ENCODE measurements around the gene MACC1.

Gene MACC1

DNA sequence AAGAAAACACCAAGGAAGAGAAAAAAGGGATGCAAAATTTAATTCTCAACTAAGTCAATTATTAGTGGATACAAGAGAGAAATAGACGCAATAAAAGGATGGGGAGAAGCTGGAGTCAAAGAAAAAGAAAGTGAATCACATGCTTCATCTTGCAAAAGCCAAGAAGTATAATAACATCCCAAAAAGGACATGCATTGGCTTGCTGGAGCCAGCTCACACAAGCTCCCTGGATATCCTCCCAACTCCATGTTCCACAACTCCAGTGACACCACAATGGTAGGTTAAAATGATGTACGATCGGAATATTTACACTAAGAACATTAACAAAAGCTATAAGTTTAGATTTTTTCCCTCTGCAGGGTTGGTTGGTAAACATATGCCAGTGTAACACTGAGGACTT is 72.4 kb downstream of the MACC1 start:
- TF ChIP-seq YY1 (IDR thresholded peaks at IDR 0.05; ENCODE audit: insufficient read depth, insufficient read length) (no peak), SUZ12 (IDR thresholded peaks at IDR 0.05; ENCODE audit: extremely low read depth, insufficient read depth, insufficient read length) (no peak), ZNF274 (IDR thresholded peaks at IDR 0.05; ENCODE audit: low read depth, low read length) (no peak)
- no peak overlapping the region for H3K9ac ChIP-seq (ENCODE audit: insufficient read length, low read depth)
- no peaks in the 10 kb centered on the region for H3K4me1 ChIP-seq (ENCODE audit: insufficient read depth, insufficient read length)
- no peaks in the 10 kb centered on the region for H3K27me3 ChIP-seq (ENCODE audit: insufficient read depth, insufficient read length)
- no peaks in the 10 kb centered on the region for H3K9me3 ChIP-seq (ENCODE audit: insufficient read depth, low read length)
- no peak overlapping the region for H3K4me3 ChIP-seq (ENCODE audit: insufficient read length, low read depth)
- H3K36me3 ChIP-seq (ENCODE audit: insufficient read depth, insufficient read length, low read length): no peaks in the 10 kb centered on the region
- no peak for DNase-seq (ENCODE audit: low read depth, low spot score)

GRCh38 chr7:20141666-20142065 is 75.5 kb downstream of the MACC1 start:
- DNase-seq (ENCODE audit: low read depth, low spot score): no peak
- TF ChIP-seq YY1 (IDR thresholded peaks at IDR 0.05; ENCODE audit: insufficient read depth, insufficient read length) (no peak), SUZ12 (IDR thresholded peaks at IDR 0.05; ENCODE audit: extremely low read depth, insufficient read depth, insufficient read length) (no peak), ZNF274 (IDR thresholded peaks at IDR 0.05; ENCODE audit: low read depth, low read length) (no peak)

DNA sequence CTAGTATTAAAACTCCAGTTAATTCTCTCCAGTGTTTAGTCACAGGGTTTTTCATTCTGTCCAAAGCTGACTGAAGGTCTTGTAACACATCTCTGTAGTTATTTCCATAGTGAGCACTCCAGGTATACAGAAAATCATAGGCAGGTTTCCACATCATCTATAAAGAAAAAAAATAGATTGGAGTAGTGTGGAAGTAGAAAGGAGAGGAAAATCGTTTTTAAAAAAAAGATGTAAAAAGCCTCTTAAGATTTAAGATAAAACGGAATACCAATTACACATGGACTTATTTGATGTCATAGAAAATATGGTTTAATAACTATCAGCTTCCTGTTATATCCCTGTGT is 76.2 kb downstream of the MACC1 start:
- H3K9me3 ChIP-seq (ENCODE audit: insufficient read depth, low read length): no peaks in the 10 kb centered on the region
- H3K4me1 ChIP-seq (ENCODE audit: insufficient read depth, insufficient read length): no peaks in the 10 kb centered on the region
- H3K9ac ChIP-seq (ENCODE audit: insufficient read length, low read depth): no peak overlapping the region
- no peaks in the 10 kb centered on the region for H3K36me3 ChIP-seq (ENCODE audit: insufficient read depth, insufficient read length, low read length)
- no peak for TF ChIP-seq YY1 (IDR thresholded peaks at IDR 0.05; ENCODE audit: insufficient read depth, insufficient read length)
- TF ChIP-seq SUZ12 (IDR thresholded peaks at IDR 0.05; ENCODE audit: extremely low read depth, insufficient read depth, insufficient read length): no peak
- TF ChIP-seq ZNF274 (IDR thresholded peaks at IDR 0.05; ENCODE audit: low read depth, low read length): no peak
- no peak overlapping the region for H3K4me3 ChIP-seq (ENCODE audit: insufficient read length, low read depth)
- no peaks in the 10 kb centered on the region for H3K27me3 ChIP-seq (ENCODE audit: insufficient read depth, insufficient read length)
- DNase-seq (ENCODE audit: low read depth, low spot score): no peak

More at GRCh38 chr7:20141666-20142065, 75.5 kb downstream of the MACC1 start:
- Histone ChIP-seq H3K9me3 (ENCODE audit: insufficient read depth, low read length) (no peaks in the 10 kb centered on the region), H3K36me3 (ENCODE audit: insufficient read depth, insufficient read length, low read length) (no peaks in the 10 kb centered on the region), H3K4me1 (ENCODE audit: insufficient read depth, insufficient read length) (no peaks in the 10 kb centered on the region), H3K4me3 (ENCODE audit: insufficient read length, low read depth) (no peak overlapping the region), H3K9ac (ENCODE audit: insufficient read length, low read depth) (no peak overlapping the region), H3K27me3 (ENCODE audit: insufficient read depth, insufficient read length) (no peaks in the 10 kb centered on the region)

GRCh38 chr7:20140291-20141001 is 76.7 kb downstream of the MACC1 start:
- Histone ChIP-seq H3K27me3 (ENCODE audit: insufficient read depth, insufficient read length) (no peaks in the 10 kb centered on the region), H3K9me3 (ENCODE audit: insufficient read depth, low read length) (no peaks in the 10 kb centered on the region), H3K36me3 (ENCODE audit: insufficient read depth, insufficient read length, low read length) (no peaks in the 10 kb centered on the region), H3K4me1 (ENCODE audit: insufficient read depth, insufficient read length) (no peaks in the 10 kb centered on the region), H3K4me3 (ENCODE audit: insufficient read length, low read depth) (no peak overlapping the region), H3K9ac (ENCODE audit: insufficient read length, low read depth) (no peak overlapping the region)
- DNase-seq (ENCODE audit: low read depth, low spot score): no peak
- TF ChIP-seq YY1 (IDR thresholded peaks at IDR 0.05; ENCODE audit: insufficient read depth, insufficient read length) (no peak), SUZ12 (IDR thresholded peaks at IDR 0.05; ENCODE audit: extremely low read depth, insufficient read depth, insufficient read length) (no peak), ZNF274 (IDR thresholded peaks at IDR 0.05; ENCODE audit: low read depth, low read length) (no peak)

GRCh38 chr7:20136647-20137046 is 80.5 kb downstream of the MACC1 start:
- Histone ChIP-seq H3K4me3 (ENCODE audit: insufficient read length, low read depth) (no peak overlapping the region), H3K9ac (ENCODE audit: insufficient read length, low read depth) (no peak overlapping the region), H3K27me3 (ENCODE audit: insufficient read depth, insufficient read length) (no peaks in the 10 kb centered on the region), H3K36me3 (ENCODE audit: insufficient read depth, insufficient read length, low read length) (peaks cover 4% of the 10 kb centered on the region), H3K4me1 (ENCODE audit: insufficient read depth, insufficient read length) (no peaks in the 10 kb centered on the region), H3K9me3 (ENCODE audit: insufficient read depth, low read length) (no peaks in the 10 kb centered on the region)
- TF ChIP-seq SUZ12 (IDR thresholded peaks at IDR 0.05; ENCODE audit: extremely low read depth, insufficient read depth, insufficient read length): no peak
- TF ChIP-seq ZNF274 (IDR thresholded peaks at IDR 0.05; ENCODE audit: low read depth, low read length): no peak
- no peak for TF ChIP-seq YY1 (IDR thresholded peaks at IDR 0.05; ENCODE audit: insufficient read depth, insufficient read length)
- DNase-seq (ENCODE audit: low read depth, low spot score): no peak

- no peaks in the 10 kb centered on the region for H3K4me1 ChIP-seq (ENCODE audit: insufficient read depth, insufficient read length)
- TF ChIP-seq YY1 (IDR thresholded peaks at IDR 0.05; ENCODE audit: insufficient read depth, insufficient read length): no peak
- no peak for TF ChIP-seq ZNF274 (IDR thresholded peaks at IDR 0.05; ENCODE audit: low read depth, low read length)
- no peak for TF ChIP-seq SUZ12 (IDR thresholded peaks at IDR 0.05; ENCODE audit: extremely low read depth, insufficient read depth, insufficient read length)
- H3K4me3 ChIP-seq (ENCODE audit: insufficient read length, low read depth): no peak overlapping the region
- no peaks in the 10 kb centered on the region for H3K27me3 ChIP-seq (ENCODE audit: insufficient read depth, insufficient read length)
- no peak for DNase-seq (ENCODE audit: low read depth, low spot score)
- no peak overlapping the region for H3K9ac ChIP-seq (ENCODE audit: insufficient read length, low read depth)
- no peaks in the 10 kb centered on the region for H3K9me3 ChIP-seq (ENCODE audit: insufficient read depth, low read length)
- peaks cover 18% of the 10 kb centered on the region for H3K36me3 ChIP-seq (ENCODE audit: insufficient read depth, insufficient read length, low read length)
These were observed 83.4 kb downstream of the MACC1 start for GRCh38 chr7:20133803-20134202.

DNA sequence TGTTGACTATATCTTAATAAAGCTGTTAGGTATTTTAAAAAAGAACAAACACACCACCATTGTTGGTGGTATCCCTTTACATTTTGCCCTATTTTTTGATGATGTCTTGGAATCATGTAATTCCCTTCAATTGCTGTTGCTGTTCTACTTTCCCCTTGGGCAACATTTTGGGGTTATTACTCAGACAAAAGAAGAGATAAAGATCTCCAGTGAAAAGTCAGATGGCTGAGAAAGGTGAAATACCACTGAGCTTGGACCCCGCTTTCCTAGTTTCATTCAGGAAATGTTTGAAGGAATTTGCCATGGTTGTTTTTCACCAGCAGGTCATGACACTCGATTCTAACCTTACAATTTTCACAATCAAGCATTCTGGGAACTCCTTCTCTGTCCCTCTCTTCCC is 84.6 kb downstream of the MACC1 start:
- H3K9me3 ChIP-seq (ENCODE audit: insufficient read depth, low read length): no peaks in the 10 kb centered on the region

More for the DNA sequence above, 84.6 kb downstream of the MACC1 start:
- peaks cover 20% of the 10 kb centered on the region for H3K36me3 ChIP-seq (ENCODE audit: insufficient read depth, insufficient read length, low read length)
- no peaks in the 10 kb centered on the region for H3K4me1 ChIP-seq (ENCODE audit: insufficient read depth, insufficient read length)
- no peak overlapping the region for H3K9ac ChIP-seq (ENCODE audit: insufficient read length, low read depth)
- no peak for DNase-seq (ENCODE audit: low read depth, low spot score)
- no peaks in the 10 kb centered on the region for H3K27me3 ChIP-seq (ENCODE audit: insufficient read depth, insufficient read length)
- no peak overlapping the region for H3K4me3 ChIP-seq (ENCODE audit: insufficient read length, low read depth)
- TF ChIP-seq YY1 (IDR thresholded peaks at IDR 0.05; ENCODE audit: insufficient read depth, insufficient read length) (no peak), ZNF274 (IDR thresholded peaks at IDR 0.05; ENCODE audit: low read depth, low read length) (no peak), SUZ12 (IDR thresholded peaks at IDR 0.05; ENCODE audit: extremely low read depth, insufficient read depth, insufficient read length) (no peak)

Data from NT2/D1 (cell line).